T-helper 1 cell treated with Interleukin-12 subunit alpha and Interleukin-12 subunit beta and Interleukin-4 antibody, amounts not matched to agents 30 μg/mL and 1 μg/mL, for 36 hours (primary cell): ENCODE data around the gene KIF26A.

Experiments used
- H3K27ac Mint-ChIP-seq: one replicate; pipeline ENCODE4 v1.8.0; 2021; ENCODE audit warnings: mild to moderate bottlenecking, mixed read lengths
- H3K27me3 Mint-ChIP-seq: one replicate; pipeline ENCODE4 v1.8.0; 2021; ENCODE audit warnings: low read depth, mixed read lengths
- H3K36me3 Mint-ChIP-seq: one replicate; pipeline ENCODE4 v1.8.0; 2021; ENCODE audit warnings: low read depth, mixed read lengths
- H3K4me1 Mint-ChIP-seq: one replicate; pipeline ENCODE4 v1.8.0; 2021; ENCODE audit warnings: low read depth, mixed read lengths
- H3K4me3 Mint-ChIP-seq: one replicate; pipeline ENCODE4 v1.8.0; 2021; ENCODE audit warnings: mild to moderate bottlenecking, moderate library complexity, mixed read lengths
- H3K9me3 Mint-ChIP-seq: one replicate; pipeline ENCODE4 v1.8.0; 2021; ENCODE audit warnings: mixed read lengths

KIF26A gene

GRCh38 chr14:104157016-104157928, 18.9 kb downstream of the KIF26A start:
- Mint-ChIP-seq H3K36me3 (no peaks in the 10 kb centered on the region), H3K4me3 (no peak overlapping the region), H3K27me3 (no peaks in the 10 kb centered on the region), H3K9me3 (no peaks in the 10 kb centered on the region), H3K27ac (no peak overlapping the region), H3K4me1 (no peaks in the 10 kb centered on the region)

- H3K4me1 Mint-ChIP-seq: no peaks in the 10 kb centered on the region
- no peaks in the 10 kb centered on the region for H3K27me3 Mint-ChIP-seq
- H3K36me3 Mint-ChIP-seq: no peaks in the 10 kb centered on the region
- no peaks in the 10 kb centered on the region for H3K9me3 Mint-ChIP-seq
- no peak overlapping the region for H3K27ac Mint-ChIP-seq
- H3K4me3 Mint-ChIP-seq: no peak overlapping the region
These were observed 20.7 kb downstream of the KIF26A start for GRCh38 chr14:104158827-104159798.

- Mint-ChIP-seq H3K27me3 (no peaks in the 10 kb centered on the region), H3K36me3 (no peaks in the 10 kb centered on the region), H3K4me3 (no peak overlapping the region), H3K4me1 (no peaks in the 10 kb centered on the region), H3K9me3 (no peaks in the 10 kb centered on the region), H3K27ac (no peak overlapping the region)
These were observed 21.6 kb downstream of the KIF26A start for GRCh38 chr14:104159990-104160389.

DNA sequence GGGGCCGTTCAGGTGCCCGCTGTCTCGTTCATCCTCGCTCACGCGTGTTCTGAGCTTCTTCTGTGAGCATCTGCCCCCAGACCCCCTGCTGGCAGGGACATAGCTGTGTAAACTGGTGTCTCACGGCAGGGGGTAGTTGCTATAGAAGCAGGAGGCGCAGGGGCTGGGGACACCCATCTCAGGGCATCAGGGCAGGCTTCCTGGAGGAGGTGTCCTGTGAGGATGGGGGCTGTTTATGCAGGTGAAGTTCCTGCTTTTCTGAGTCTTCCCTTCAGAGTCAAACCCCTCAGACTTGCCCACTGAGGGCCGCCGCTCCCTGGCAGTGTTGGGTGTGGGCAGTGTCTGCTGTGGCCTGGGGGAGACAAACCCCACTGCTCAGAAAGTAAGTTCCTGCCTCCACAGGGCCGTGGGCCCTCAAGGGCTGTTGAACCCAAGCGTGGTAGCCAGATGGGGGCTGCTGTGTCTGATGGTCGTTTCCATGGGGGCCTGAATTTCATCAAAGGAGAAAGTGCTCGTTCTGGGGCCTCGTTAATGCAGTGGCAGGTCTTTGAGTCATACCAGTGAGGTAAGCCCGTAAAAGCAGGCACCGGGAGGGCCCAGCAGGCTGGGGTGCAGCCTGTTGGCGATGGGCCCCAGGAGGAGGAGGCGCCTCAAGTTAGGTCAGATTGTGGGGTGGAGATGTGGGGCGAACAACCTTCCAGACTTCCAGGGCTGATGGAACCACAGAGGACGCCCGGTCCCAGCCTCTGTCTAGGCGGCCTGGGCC, 23.4 kb downstream of the KIF26A start:
- H3K27ac Mint-ChIP-seq: no peak overlapping the region
- no peaks in the 10 kb centered on the region for H3K27me3 Mint-ChIP-seq
- no peak overlapping the region for H3K4me3 Mint-ChIP-seq
- H3K36me3 Mint-ChIP-seq: no peaks in the 10 kb centered on the region
- no peaks in the 10 kb centered on the region for H3K9me3 Mint-ChIP-seq
- H3K4me1 Mint-ChIP-seq: no peaks in the 10 kb centered on the region

DNA sequence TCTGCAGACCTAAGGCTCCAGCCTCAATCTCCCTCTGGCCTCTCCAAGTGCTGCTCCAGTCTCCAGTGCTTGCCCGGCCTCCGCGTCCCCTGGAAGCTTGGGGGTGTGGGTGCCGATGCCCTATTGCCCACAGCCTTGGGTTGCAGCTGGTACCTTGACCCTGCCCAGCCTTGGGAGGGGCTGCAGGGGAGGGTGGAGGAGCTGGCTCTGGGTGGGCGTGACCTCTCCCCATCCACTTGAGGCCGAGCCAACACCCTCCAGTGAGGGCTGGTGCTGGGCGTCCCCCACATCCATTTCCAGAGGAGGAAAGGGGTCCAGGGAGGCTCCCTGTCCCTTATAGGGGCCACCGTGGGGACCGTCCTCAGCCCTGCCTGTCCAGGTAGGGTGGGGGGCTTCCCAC, 24.1 kb downstream of the KIF26A start:
- Mint-ChIP-seq H3K36me3 (no peaks in the 10 kb centered on the region), H3K4me3 (no peak overlapping the region), H3K27me3 (no peaks in the 10 kb centered on the region), H3K4me1 (no peaks in the 10 kb centered on the region), H3K27ac (no peak overlapping the region), H3K9me3 (no peaks in the 10 kb centered on the region)

DNA sequence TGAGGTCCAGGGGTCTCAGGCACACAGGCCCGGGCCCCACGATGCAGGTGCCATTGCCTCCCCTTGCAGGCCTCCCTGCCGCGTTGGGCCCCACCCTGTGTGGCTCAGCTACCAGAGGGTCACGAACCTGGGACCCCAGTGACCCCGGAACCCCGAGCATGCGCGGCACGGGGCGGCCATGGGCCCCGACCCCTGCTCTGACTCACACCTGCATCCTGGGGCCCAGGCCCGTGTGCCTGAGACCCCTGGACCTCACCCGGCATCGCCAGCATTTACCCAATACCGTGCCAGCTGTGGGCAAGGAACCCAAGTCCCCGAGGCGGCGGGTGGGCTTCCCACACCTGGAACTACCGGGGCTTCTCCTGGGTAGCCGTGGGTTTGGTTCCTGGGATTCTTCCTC, 25.2 kb downstream of the KIF26A start:
- Mint-ChIP-seq H3K27ac (no peak overlapping the region), H3K36me3 (no peaks in the 10 kb centered on the region), H3K4me3 (no peak overlapping the region), H3K4me1 (no peaks in the 10 kb centered on the region), H3K27me3 (no peaks in the 10 kb centered on the region), H3K9me3 (no peaks in the 10 kb centered on the region)

- no peak overlapping the region for H3K4me3 Mint-ChIP-seq
- no peaks in the 10 kb centered on the region for H3K36me3 Mint-ChIP-seq
- no peaks in the 10 kb centered on the region for H3K27me3 Mint-ChIP-seq
- H3K4me1 Mint-ChIP-seq: no peaks in the 10 kb centered on the region
- no peaks in the 10 kb centered on the region for H3K9me3 Mint-ChIP-seq
- no peak overlapping the region for H3K27ac Mint-ChIP-seq
These were observed 25.7 kb downstream of the KIF26A start for GRCh38 chr14:104164041-104164440.

- Mint-ChIP-seq H3K4me3 (no peak overlapping the region), H3K4me1 (no peaks in the 10 kb centered on the region)
These were observed 26.1 kb downstream of the KIF26A start for GRCh38 chr14:104164512-104164911.

DNA sequence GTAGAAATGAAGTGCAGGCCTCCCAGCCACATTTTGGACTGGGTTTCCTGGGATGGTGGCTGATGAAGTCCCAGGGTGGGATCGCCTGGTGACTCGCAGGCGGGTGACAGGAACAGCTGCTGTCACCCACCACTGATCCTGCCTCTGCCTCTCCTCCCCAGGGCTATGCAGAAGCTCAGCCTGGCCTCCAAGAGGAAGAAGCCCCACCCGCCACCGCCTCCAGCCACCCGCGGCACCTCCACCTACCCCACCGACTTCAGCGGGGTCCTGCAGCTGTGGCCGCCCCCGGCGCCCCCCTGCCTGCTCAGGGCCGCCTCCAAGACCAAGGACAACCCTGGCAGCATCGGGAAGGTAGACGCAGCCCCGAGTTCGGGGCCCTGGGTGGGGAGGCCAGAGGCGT, 28.3 kb downstream of the KIF26A start:
- no peaks in the 10 kb centered on the region for H3K27me3 Mint-ChIP-seq
- no peak overlapping the region for H3K27ac Mint-ChIP-seq
- no peak overlapping the region for H3K4me3 Mint-ChIP-seq
- no peaks in the 10 kb centered on the region for H3K4me1 Mint-ChIP-seq
- no peaks in the 10 kb centered on the region for H3K9me3 Mint-ChIP-seq
- H3K36me3 Mint-ChIP-seq: no peaks in the 10 kb centered on the region

More at GRCh38 chr14:104164512-104164911, 26.1 kb downstream of the KIF26A start:
- no peaks in the 10 kb centered on the region for H3K36me3 Mint-ChIP-seq
- H3K27ac Mint-ChIP-seq: no peak overlapping the region
- no peaks in the 10 kb centered on the region for H3K9me3 Mint-ChIP-seq
- no peaks in the 10 kb centered on the region for H3K27me3 Mint-ChIP-seq

DNA sequence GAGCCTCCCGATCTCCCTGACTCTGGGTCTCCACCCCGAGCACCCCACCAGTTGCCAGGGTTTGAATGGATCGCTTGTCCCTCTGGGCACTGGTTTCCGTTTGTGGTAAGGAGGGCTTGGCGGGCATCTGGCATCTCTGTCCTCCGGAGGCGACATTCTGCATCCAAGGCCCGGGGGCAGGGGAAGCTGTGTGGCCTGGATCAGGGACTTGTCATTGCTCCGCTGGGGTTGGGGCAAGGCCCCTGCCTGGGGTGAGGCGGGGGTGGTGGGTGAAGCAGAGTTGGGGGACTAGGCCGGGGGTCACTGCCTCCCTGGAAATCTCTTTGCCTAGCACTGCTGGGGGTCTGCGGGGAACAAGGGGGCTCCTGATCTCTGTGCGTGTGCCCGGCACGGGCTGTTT, 30.2 kb downstream of the KIF26A start:
- Mint-ChIP-seq H3K9me3 (no peaks in the 10 kb centered on the region), H3K36me3 (no peaks in the 10 kb centered on the region), H3K4me3 (no peak overlapping the region), H3K27me3 (no peaks in the 10 kb centered on the region), H3K4me1 (no peaks in the 10 kb centered on the region), H3K27ac (no peak overlapping the region)

- H3K27me3 Mint-ChIP-seq: no peaks in the 10 kb centered on the region
- no peaks in the 10 kb centered on the region for H3K4me1 Mint-ChIP-seq
- no peak overlapping the region for H3K4me3 Mint-ChIP-seq
- no peaks in the 10 kb centered on the region for H3K9me3 Mint-ChIP-seq
- H3K27ac Mint-ChIP-seq: no peak overlapping the region
- no peaks in the 10 kb centered on the region for H3K36me3 Mint-ChIP-seq
These were observed 30.8 kb downstream of the KIF26A start for GRCh38 chr14:104169005-104169698.

DNA sequence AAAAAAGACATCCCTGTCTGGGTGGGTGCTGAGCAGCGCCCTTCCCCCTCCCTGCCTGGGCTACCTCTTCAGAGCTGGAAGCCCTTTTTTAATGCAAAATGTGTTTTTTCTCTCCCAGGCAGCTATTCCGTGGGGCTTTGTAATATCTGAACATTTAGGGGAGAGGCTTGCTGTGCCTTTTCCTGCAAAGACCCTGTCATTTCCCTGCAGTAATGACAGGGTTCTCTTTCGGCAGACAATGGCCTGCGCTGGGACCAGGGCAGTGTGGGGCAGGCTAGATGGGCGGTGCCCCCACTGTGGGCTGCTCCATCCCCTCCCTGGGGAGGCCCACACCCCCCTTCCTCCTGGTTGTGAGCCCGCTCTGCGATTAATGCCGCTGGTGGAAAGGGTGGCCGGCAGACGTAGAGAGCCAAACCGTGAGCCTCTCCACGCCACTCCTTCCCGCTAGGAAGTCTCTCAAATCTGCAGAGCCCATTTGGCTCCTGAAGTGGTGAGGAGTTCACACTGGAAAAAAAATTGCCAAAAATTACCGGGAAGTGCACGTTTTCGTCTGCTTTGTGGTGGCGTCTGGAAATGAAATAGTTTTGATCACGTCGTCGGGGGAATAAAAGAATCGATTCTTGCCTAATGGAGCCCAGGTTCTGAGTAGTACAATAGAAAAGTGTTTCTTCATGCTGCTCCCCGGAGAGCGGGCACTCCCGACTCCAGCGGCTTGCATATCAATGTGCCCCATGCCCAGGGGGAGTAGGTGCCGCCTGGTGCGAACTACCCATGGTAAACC, 31.5 kb downstream of the KIF26A start:
- Mint-ChIP-seq H3K4me1 (no peaks in the 10 kb centered on the region), H3K9me3 (no peaks in the 10 kb centered on the region)

DNA sequence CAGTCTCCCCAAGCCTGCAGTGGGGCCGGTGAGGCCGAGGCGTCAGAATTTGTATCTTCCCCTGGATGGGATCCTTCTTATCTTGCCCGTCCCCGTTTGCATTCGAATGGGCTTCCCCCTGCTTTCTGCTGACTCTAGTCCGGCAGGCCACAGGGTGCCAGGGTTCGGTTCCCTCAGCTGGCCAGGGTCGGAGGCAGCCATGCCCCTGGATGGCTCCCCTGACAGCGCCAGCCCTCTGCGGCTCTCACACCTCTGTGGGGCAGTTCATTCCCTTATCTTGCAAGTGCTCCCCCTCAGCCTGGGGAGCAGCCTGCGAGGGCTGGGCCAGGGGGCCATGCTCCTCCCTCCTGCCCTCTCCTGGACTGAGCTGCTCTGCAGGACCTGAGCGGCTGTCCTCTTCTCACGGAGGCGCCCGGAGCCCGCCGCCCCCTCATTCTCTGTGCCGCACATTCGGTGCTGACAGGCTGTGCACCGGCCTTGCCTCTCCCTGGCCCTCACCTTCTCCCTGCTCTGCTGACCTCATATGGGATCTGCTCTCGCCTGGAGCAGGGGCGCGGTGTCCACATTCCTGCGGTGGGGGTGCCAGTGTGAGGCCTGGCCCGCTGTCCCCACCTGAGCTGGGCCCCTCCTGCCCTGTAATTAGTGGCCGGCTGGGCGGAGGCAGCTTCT, 32.8 kb downstream of the KIF26A start:
- H3K36me3 Mint-ChIP-seq: no peaks in the 10 kb centered on the region
- no peaks in the 10 kb centered on the region for H3K9me3 Mint-ChIP-seq
- H3K4me1 Mint-ChIP-seq: no peaks in the 10 kb centered on the region
- no peaks in the 10 kb centered on the region for H3K27me3 Mint-ChIP-seq
- H3K27ac Mint-ChIP-seq: no peak overlapping the region
- H3K4me3 Mint-ChIP-seq: no peak overlapping the region

More for the DNA sequence above, 31.5 kb downstream of the KIF26A start:
- Mint-ChIP-seq H3K27ac (no peak overlapping the region), H3K36me3 (no peaks in the 10 kb centered on the region), H3K4me3 (no peak overlapping the region), H3K27me3 (no peaks in the 10 kb centered on the region)
